H1 (cell line): ENCODE results near the gene CAPN7. TPM values are rescaled to one million over a fixed set of nuclear protein-coding genes. Genes with fewer than 3 reads are reported as not detected.

Experiments used
- PHF8 ChIP-seq: fragments of 200-600 bp; sonication (generic); conservative IDR thresholded peaks from 2 replicates; pipeline ENCODE4 v1.7.1; 2012; ENCODE audit warnings: low read depth, mild to moderate bottlenecking, inconsistent platforms, low read length, moderate library complexity
- polyA plus RNA-seq, 7 experiments: library from polyadenylated mRNA; depleted of rRNA in 3 of 7; stranded (reverse) in 5 of 7; unstranded in 2 of 7; fragments of >200 nt in 5 of 7; fragments of 200-250 nt in 2 of 7; gene quantifications; 1 replicate in 5 of 7; 2 replicates in 1 of 7; 4 replicates in 1 of 7; pipeline versions ENCODE4 v1.2.1 to v1.2.3, GENCODE V29; 2011 to 2013; ENCODE audit warnings: missing spikeins in 2 of 7, mixed read lengths in 2 of 7
- total RNA-seq: library from RNA; stranded (reverse); fragmentation: NEBNext Ultra II Directional; extraction: Animal tissue kit (Norgen Biotek cat#: 25700); gene quantifications from 2 replicates; pipeline ENCODE4 v1.2.1, GENCODE V29; 2021

The CAPN7 gene
- total and polyA plus RNA-seq, 2 of the 8 experiments (the other 6 are each of a cell fraction or from before 2014, with no cell fraction given) = 5.3 to 13.2 TPM

DNA sequence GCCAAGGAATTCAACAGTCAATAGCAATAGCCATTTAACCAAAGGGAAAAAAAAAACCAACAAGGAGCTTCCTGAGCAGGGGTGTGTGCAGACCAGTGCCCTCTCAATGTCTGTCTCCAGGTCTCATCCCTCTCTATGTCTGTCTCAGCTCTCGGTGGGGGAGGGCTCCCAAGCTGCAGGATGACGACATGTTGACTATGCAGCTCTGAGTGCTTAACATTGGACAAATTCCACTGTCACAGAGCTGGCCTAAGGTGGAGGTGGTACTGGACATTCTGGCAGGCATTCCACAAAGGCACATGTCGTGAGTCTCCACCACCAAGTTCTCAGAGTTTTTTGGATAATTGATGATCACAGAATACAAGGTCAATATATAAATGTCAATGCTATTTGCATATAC, 2.0 kb upstream of the CAPN7 start (continued):
- TF ChIP-seq PHF8 = no peak
- TF ChIP-seq, all 59 proteins: peak for 0
